GM19463 (cell line): ENCODE results near the gene MALT1.
"Not testable (repeated sequence)": the region's sequence is repeated elsewhere in the genome, so short reads cannot be mapped to it uniquely, and the experiment has no call there.

Experiments
- ATAC-seq: cut with Tn5 transposase; IDR thresholded peaks from one replicate; pipeline ENCODE4 v1.9.1; 2021; ENCODE audit warnings: mild to moderate bottlenecking, moderate library complexity; ENCODE audit not compliant: unreplicated experiment

MALT1 gene

DNA sequence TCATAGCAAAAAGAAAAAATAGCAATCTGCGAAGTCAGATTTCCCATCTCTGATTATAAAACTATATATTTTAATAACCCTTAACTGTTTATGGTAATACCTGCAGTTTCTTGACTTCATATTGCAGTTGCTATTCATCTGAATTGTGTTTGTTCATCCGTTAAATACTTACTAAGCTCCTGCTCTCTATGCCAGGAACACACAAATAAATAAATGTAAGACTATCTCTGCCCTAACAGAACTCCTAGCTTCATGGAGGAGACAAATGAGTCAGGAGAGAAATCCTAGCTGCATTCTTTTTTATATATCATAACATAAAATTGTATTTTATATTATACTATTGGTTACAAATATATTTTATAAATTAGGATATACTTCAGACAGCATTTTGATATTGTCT is 61.2 kb downstream of the MALT1 start:
- no peak for ATAC-seq

DNA sequence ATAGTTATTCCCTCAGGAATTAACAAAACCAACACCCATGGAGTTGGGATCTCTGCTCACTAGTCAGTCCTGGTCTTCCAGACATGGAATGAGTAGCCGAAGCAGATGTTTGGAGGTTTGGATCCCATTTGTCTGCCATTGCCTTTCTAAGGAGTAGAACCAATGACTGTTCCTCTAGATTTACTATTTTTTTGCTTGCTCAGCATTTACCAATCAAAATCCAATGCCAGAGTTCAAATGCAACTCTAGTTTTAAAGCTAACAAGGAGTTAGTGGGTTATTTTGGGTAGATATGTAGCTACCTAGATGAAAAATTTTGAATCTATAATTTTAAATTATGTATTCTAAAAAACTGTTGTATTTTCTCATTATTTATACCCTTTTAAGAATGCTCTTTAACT is 62.6 kb downstream of the MALT1 start:
- ATAC-seq, result no peak

DNA sequence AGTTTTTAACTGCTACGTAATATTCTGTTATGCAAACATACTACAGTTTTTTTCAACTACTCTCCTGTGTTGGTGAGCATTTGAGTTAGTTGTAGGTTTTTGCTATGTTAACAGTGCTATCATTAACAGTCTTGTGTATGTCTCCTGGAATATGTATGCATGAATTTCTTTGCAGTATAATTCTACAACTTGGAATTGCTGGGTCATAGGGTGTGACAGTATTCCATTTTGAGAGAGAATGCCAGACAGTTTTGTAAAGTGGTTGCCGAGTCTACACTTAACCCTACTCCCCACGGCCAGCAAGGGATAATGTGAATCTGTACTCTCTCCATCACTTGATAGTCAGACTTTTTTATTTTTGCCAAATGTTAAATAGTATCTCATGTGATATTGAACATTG is 67.1 kb downstream of the MALT1 start:
- ATAC-seq, result no peak

DNA sequence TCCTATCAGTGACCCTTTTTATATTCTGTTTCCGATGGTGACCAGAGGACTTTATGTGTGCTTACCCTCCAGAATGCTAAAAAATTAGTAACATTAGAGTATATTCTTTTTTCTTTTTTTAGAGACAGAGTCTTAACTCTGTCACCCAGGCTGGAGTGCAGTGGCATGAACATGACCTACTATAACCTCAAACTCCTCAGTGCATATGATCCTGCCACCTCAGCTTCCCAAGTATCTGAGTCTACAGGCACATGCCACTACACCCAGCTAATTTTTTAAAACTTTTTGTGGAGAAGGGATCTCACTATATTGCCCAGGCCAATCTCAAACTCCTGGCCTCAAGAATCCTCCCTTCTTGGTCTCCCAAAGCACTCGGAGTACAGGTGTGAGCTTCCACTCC is 74.6 kb downstream of the MALT1 start:
- no peak for ATAC-seq

DNA sequence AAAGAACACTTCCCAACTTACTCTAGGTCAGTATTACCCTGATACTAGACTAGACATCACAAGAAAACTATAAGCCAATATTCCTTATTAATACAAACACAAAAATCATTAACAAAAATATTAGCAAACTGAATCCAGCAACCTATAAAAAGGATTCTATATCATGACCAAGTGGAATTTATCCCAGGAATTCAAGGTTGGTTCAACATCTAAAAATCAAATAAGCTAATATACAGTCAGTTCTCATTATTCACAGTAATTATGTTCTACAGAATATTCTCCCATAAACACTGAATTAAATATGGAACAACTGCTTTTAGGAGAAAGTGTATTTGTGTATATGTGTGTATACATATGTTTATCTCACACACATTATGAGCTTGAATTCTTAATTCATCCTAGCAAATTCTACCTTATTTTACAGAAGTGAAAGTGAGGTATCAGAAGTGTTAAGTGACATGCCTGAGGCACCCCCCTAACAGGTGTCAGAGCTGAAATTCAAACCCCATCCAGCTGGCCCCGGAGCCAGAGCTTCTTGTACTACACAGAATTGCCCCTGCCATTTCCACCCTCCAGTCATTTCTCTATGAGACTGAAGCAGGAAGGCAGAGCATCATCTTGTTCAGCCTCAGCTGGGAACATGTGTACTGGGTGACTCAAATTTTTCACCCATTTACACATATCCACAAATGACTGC is 77.8 kb downstream of the MALT1 start:
- ATAC-seq, result no peak

DNA sequence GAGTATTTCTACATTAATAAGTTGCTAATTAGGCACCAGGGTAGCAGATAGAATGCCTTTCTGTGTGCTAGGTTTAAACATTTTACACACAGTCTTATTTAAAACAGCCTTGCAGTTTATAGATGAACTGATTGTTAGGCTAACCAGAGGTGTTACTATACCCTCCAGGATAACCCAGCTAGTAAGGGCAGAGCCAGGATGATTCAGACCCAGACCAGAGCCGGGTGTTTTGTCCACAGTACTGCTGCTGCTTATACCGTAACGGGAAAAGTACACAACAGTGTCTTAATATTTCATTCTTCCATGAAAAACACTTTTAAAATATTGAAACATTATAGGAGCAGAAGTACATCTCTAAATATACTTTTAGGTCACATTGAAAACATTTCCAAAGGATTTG is 82.7 kb downstream of the MALT1 start:
- ATAC-seq, result no peak

DNA sequence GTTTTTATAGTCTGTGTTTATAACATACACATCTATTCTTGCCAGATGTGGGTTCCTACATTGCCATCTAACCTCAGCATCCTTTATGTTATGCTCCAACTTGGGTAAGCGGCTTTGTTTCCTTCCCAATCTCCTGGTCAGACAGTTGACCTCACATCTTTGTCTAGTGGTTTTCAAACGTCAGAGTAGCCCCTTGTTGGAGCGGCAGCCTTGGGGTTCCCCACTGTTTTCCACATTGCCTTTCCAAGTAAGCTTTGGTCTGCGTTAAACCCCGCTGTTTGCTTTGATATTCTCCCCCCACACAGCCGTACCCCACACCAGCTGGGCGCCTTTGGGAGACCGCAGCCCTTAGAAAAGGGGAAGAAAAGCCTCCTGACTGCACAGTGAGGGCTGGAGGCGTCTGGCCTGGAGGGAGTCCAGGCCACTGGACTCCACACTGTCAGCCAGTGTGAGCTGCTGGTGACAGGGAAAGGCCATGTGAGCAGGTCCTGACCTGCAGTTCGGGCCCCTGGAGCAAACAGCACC is 83.3 kb downstream of the MALT1 start:
- ATAC-seq, result no peak

DNA sequence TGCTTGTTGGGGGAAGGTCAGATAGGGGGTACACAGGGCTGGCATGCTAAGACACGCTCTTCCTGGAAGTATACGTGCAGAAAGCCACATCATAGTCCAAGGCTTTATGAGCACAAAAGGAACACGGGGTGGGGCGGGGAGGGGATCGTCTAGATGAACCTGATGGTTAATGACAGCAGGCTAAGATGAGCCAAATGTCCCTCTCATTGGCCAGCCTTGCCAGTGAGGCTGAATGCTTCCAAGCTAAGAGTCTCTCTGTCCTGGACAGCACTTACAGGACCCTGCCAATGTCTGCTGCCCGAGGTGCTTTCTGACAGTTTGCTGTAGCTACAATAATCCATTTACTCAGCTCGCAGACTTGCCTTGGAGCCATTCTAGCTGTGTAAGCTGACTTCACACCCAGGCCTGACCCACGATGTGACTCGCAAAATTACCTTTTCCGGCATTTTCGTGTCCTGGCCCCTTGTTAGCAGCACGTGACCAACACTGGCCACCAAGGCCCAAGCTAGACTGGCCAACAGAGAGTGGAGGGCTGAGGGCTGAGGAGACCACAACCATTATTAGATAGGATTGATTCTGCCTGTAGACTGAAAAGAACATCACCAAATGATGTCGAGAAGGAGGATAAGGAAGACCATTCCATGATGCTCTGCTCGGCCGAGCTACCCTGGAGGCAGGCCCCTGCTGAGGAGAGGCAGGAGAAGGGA is 84.2 kb downstream of the MALT1 start:
- no peak for ATAC-seq

DNA sequence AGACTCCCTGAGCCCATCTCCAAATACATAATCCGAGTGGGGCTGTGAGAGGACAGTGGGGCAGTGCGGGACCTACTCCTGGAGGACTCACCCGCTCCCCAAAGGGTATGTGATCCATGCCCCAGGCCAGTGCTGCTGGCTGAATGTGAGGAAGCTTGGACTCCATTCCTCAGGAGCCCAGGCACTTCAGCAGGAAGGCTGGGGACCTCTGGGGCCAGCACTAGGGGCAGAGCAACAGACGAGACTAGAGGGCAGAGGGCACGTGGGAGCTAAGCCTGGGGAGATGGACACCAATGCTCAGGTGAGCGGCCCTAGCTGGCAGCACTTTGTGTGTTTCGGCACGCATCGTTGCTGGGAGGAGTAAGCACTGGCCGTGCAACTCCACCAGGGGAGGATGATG is 84.9 kb downstream of the MALT1 start:
- ATAC-seq, result no peak

DNA sequence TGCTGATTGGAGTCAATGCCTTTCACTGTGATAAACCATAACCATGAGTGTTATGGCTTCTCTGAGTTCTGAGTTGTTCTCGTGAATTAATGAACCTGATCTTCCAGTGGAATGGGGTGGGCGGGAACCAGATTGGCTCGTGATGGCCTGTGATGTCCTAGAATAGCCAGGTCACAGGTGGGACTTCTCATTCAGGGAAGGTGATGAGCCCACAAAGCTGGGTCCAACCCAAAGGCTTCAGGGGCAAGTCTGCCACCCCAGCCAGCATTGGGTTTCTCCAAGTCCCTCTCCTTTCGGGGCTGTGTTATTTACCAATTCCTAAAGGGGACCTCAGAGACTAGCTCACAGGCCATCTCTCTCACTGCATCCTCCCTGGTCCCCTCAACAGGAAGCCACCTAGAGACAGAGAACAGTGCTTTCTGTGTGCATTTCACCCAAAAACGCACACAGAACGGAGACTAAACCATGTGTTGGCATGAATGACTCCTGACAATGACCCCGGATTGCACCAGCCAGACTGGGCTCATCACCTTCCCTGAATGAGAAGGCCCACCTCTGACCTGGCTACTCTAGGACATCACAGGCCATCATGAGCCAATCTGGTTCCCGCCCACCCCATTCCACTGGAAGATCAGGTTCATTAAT is 85.5 kb downstream of the MALT1 start:
- ATAC-seq, result no peak

DNA sequence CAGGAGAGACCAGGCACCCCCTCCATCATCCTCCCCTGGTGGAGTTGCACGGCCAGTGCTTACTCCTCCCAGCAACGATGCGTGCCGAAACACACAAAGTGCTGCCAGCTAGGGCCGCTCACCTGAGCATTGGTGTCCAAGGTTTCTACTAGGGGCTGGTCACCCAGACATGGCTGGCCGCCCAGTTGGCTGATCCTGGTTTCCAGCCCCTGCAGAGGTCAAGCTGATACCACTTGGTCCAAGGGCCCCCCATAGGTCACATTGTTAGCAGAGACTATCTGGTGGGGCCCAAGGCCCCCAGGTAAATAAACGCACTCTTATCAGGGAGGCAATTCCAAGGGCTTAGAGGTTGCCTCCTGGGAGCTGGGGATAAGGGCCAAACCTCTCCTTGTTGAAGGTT is 86.1 kb downstream of the MALT1 start:
- ATAC-seq, result not testable (repeated sequence)

DNA sequence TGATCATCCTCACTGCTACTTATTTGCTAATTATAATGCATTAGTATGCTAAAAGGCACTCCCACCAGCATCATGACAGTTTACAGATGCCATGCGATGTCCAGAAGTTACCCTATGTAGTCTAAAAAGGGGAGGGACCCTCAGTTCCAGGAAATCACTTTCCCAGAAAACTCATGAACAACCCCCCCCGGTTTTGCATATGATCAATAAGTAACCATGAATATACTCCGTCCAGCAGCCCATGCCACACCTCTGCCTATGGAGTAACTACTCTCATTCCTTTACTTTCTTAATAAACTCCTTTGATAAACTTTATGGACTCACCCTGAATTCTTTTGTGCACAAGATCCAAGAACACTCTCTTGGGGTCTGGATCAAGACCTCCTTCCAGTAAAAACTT is 86.8 kb downstream of the MALT1 start:
- ATAC-seq, result no peak

DNA sequence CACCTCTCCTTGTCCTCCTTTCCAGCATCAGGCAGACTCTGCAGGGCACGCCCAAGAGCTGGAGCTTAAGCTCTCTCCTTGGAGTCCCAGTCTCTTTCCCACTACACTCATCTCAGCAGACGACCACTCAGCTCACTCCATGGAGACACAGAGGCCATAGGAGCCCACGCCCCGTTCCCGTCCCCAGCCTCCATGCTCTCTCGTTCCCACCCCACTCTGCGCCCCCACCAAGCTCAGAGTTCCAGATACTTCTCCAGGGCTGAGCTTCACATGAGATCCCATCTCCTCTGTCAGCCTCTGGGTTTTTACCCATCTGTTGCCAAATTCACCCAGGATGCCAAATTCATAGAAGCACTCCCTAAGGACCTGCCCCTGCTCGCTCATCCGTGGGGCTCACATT is 87.3 kb downstream of the MALT1 start:
- no peak for ATAC-seq

DNA sequence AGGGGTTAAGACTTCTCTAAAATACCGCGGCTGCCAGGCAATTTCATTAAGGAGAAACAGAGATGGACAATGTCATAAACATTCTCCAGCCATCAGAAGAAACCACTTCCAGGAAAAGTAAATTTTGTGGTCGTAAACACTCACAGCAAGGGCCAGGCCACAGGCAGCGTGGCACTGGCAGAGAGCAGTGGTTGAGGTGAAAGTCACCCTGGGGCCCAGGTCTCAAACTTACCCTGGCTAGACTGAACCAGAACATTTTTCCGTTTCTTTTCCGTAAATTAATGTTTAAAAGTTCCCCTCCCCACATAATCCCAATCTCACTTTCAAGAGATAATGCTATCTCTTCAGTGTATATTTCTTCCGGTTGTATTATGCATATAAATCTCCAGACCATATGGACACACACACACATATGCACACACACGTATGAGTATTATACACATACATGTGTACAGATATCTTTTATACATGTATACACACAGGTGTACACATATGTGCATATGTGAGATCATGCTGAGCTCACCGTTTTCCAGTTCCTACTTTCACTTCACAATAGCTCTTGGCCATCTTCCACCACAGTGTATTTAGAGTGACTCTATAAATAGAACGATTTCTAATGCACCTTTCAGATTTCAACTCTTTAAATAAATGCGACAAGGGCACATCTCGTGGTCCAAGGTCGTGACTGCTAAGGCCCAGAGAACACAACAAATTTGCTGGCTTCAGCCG is 90.1 kb downstream of the MALT1 start:
- peak; percentile 69 for ATAC-seq

DNA sequence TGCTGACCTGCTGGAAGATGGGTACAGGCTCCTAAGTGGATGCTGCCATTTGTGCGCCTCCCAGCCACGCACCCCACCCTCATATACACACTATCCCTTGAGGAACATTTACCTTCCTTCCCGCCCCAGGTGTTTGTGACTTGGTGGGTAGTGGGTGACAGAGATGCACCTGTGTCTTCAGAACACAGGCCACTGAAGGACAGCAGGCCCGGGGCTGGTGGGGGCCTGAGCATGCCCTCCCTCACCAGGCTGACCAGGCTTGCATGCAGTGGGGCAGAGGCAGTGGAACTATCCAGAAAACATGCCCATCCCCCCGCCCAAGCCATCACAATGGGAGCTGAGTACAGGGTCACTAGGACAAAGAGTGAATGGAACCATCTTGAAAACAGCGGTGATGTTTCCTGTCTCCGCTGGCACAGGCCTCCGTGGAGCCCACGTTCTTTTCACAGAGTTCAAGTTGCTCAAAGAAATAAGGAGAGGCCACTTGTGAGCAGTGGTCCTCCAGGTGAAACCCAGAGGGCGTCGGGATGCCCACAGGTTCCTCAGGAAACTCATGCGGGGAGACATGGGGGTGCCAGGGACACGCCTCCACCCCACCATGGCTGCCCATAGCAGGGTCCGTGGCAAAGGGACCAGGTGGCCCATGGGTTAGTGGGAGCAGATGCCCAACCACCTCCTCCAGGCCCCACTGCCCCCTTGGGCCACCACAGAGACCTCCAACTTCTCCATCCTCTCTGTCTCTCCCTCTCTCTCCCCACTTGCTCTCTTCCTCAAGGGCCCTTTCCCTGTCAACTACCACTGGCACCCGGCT is 90.9 kb downstream of the MALT1 start:
- ATAC-seq, result no peak

DNA sequence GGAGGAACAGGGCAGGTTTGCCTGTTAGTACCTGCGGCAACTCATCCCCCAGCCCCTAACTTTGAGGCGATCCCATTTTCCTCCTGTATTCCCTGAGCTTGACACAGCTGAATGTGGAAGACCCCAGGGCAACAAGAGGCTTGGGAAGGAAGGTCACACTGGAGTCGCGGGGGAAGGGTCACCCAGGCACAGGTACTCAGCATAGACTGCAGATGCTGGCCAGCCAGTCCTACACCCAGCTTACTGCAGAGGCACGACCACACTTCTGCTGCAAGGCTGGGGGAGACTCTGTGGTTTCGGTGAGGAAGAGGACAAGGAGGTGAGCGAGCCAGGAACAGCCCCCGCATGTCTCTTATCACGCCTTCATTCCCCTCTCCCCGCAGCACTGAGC is 91.5 kb downstream of the MALT1 start:
- ATAC-seq, result no peak

DNA sequence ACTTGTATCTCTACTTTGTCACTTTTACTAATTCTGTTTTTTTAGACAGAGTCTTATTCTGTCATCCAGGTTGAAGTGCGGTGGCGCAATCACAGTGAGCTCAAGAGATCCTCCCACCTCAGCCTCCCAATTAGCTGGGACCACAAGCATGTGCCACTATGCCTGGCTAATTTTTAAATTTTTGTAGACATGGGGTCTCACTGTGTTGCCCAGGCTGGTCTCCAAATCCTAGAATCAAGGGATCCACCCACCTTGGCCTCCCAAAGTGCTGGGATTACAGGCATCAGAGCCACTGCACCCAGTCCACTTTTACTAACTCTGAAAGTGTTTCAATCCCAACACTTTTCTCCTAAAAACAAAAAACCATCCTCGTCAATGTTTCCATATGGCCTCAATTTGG is 94.9 kb downstream of the MALT1 start:
- ATAC-seq, result no peak

DNA sequence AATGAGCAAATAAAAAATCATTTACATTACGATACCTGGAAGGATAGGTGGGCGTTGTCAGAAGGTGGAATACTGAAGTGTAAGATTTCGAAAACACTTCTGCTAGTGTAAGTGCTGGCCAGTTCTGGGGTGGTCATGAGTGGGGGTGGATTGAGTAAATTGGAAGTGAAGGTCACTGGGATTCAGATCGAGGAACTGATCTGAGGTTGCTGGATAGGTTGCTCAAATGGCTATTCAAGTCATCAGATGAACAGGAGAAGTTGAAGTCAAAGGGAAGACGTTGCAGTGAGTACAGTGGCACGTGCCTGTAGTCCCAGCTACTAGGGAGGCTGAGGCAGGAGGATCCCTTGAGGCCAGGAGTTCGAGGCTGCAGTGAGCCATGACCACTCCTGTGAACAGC is 95.7 kb downstream of the MALT1 start:
- no peak for ATAC-seq

DNA sequence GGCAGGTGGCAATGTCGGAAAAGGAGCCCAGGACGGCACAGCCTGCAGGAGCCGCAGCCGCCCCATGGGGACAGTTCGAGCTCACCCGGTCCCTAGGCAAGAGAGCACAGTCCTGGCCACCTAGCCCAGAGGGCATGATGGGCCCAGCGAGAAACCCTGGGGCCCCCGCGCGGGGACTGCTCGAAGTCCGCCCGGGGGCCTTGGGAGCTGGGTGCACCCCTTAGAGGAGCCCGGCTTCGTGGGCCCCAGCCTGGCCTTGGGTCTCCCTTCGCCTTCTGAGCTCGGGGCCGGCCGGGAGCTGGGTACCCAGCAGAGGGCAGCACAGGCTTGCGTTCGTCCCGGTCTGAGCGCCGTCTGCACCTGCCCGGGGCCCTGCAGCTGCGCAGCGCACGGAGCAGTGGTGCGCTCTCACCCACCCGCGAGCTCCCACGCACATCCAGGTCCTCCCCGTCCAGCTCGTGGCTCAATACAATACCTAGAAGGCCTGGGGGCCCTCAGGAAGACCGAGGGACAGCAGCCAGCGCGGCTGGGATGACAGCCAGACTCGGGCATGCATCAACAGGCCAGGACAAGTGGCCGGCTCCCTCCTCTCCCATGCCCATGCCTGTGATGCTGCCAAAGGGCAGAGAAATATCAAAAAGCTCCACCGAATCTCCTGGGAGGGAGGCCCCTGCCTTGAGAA is 97.2 kb downstream of the MALT1 start:
- peak; percentile 90 for ATAC-seq

DNA sequence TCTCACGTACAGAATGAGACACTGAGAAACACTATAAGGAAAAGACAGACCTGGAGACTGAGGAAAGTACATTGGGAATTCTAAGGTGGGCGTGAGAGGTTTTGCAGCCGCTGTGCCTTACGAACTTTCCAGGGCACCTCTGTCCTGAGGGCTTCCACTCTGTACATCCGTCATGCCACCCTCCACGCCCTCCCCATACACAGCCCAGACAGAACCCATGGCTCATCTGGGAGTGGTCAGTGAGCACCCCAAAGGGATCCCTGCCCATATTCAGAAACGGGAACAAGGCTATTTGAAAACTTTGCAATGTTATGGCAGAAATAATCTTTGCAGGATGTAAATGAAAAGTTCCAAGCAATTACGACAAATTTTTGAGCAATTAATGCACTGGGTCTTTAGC is 98.1 kb downstream of the MALT1 start:
- no peak for ATAC-seq
